Stomach smooth muscle (tissue), 2 donors: ENCODE results near the gene CYP1B1.
"Not testable (repeated sequence)": the region's sequence is repeated elsewhere in the genome, so short reads cannot be mapped to it uniquely, and the experiment has no call there.

Experiments
- H3K27ac ChIP-seq: one replicate; pipeline ENCODE4 v1.7.0; 2013; ENCODE audit warnings: mild to moderate bottlenecking, low read length, inconsistent platforms
- H3K27me3 ChIP-seq, 2 donors: one replicate each; pipeline ENCODE4 v1.7.0; 2013; ENCODE audit warnings: low read length in 2 of 2; ENCODE audit not compliant: insufficient read depth in 2 of 2, control insufficient read depth in 1 of 2
- H3K36me3 ChIP-seq, 2 donors: one replicate each; pipeline ENCODE4 v1.7.0; 2013; ENCODE audit warnings: low read length in 2 of 2; ENCODE audit not compliant: control insufficient read depth in 2 of 2, insufficient read depth in 2 of 2
- H3K4me1 ChIP-seq: one replicate; pipeline ENCODE4 v1.7.0; 2013; ENCODE audit warnings: low read length; ENCODE audit not compliant: control insufficient read depth, insufficient read depth
- H3K4me3 ChIP-seq, 2 donors: one replicate each; pipeline ENCODE4 v1.7.0; 2013; ENCODE audit warnings: low read length in 2 of 2
- H3K9ac ChIP-seq, 2 donors: one replicate each; pipeline ENCODE4 v1.7.0; 2013; ENCODE audit warnings: low read length in 2 of 2, mild to moderate bottlenecking in 1 of 2
- H3K9me3 ChIP-seq, 2 donors: one replicate each; pipeline ENCODE4 v1.7.0; 2013; ENCODE audit warnings: low read length in 2 of 2; ENCODE audit not compliant: control insufficient read depth in 2 of 2
- donor health status: healthy.
- donor health status: Pancreatic carcinoma.

Gene CYP1B1

GRCh38 chr2:38029512-38029911, 46.4 kb downstream of the CYP1B1 start:
- Histone ChIP-seq H3K4me1 (no peaks in the 10 kb centered on the region), H3K9ac (no peak overlapping the region), H3K36me3 (no peaks in the 10 kb centered on the region), H3K9me3 (no peaks in the 10 kb centered on the region), H3K4me3 (no peak overlapping the region), H3K27me3 (no peaks in the 10 kb centered on the region), H3K27ac (no peak overlapping the region)

GRCh38 chr2:38028829-38029228, 47.1 kb downstream of the CYP1B1 start:
- no peaks in the 10 kb centered on the region for H3K9me3 ChIP-seq
- H3K4me3 ChIP-seq = no peak overlapping the region
- no peaks in the 10 kb centered on the region for H3K36me3 ChIP-seq
- H3K9ac ChIP-seq = no peak overlapping the region
- no peak overlapping the region for H3K27ac ChIP-seq
- H3K27me3 ChIP-seq = no peaks in the 10 kb centered on the region
- no peaks in the 10 kb centered on the region for H3K4me1 ChIP-seq

- H3K27ac ChIP-seq = no peak overlapping the region
- no peak overlapping the region for H3K4me3 ChIP-seq
- H3K4me1 ChIP-seq = no peaks in the 10 kb centered on the region
- no peak overlapping the region for H3K9ac ChIP-seq
- no peaks in the 10 kb centered on the region for H3K36me3 ChIP-seq
- no peaks in the 10 kb centered on the region for H3K27me3 ChIP-seq
- H3K9me3 ChIP-seq = no peaks in the 10 kb centered on the region
Observed at GRCh38 chr2:38026846-38027245, 49.1 kb downstream of the CYP1B1 start.

- no peak overlapping the region for H3K9ac ChIP-seq
- H3K27ac ChIP-seq = no peak overlapping the region
- no peaks in the 10 kb centered on the region for H3K36me3 ChIP-seq
- H3K4me1 ChIP-seq = no peaks in the 10 kb centered on the region
- no peaks in the 10 kb centered on the region for H3K27me3 ChIP-seq
- no peaks in the 10 kb centered on the region for H3K9me3 ChIP-seq
- H3K4me3 ChIP-seq = no peak overlapping the region
Observed at GRCh38 chr2:38021589-38021988, 54.4 kb downstream of the CYP1B1 start.

- not testable (repeated sequence) for H3K9ac ChIP-seq, H3K36me3 ChIP-seq, H3K4me3 ChIP-seq, H3K27ac ChIP-seq, H3K27me3 ChIP-seq, H3K4me1 ChIP-seq, H3K9me3 ChIP-seq
Observed at GRCh38 chr2:38020359-38021069, 55.4 kb downstream of the CYP1B1 start.

GRCh38 chr2:38017836-38018235, 58.1 kb downstream of the CYP1B1 start:
- H3K9ac ChIP-seq = no peak overlapping the region
- no peaks in the 10 kb centered on the region for H3K9me3 ChIP-seq
- no peaks in the 10 kb centered on the region for H3K36me3 ChIP-seq
- H3K4me1 ChIP-seq = no peaks in the 10 kb centered on the region
- H3K27ac ChIP-seq = no peak overlapping the region
- no peaks in the 10 kb centered on the region for H3K27me3 ChIP-seq
- no peak overlapping the region for H3K4me3 ChIP-seq
